Kidney epithelial cell (primary cell): ENCODE data around the gene ATP12A. TPM values are rescaled to one million over a fixed set of nuclear protein-coding genes. Genes with fewer than 3 reads are reported as not detected.
"Not testable (repeated sequence)": the region's sequence is repeated elsewhere in the genome, so short reads cannot be mapped to it uniquely, and the experiment has no call there.

Experiments
- DNase-seq: peaks from one replicate; pipeline ENCODE4 v3.0.0-alpha.2; 2010; ENCODE audit warnings: low read depth
- H3K27me3 ChIP-seq: 2 replicates; pipeline ENCODE4 v1.6.0; 2011; ENCODE audit warnings: low read length; ENCODE audit not compliant: control insufficient read depth, insufficient read depth
- H3K36me3 ChIP-seq: 2 replicates; pipeline ENCODE4 v1.5.1; 2011; ENCODE audit warnings: low read length; ENCODE audit not compliant: control insufficient read depth, insufficient read depth
- H3K4me3 ChIP-seq: 2 replicates; pipeline ENCODE4 v1.5.1; 2011; ENCODE audit warnings: low read depth, mild to moderate bottlenecking, control low read depth, low read length
- CTCF ChIP-seq: IDR thresholded peaks from 2 replicates; pipeline ENCODE4 v1.5.1; 2011; ENCODE audit warnings: mild to moderate bottlenecking, moderate library complexity, low read length, control low read depth, inconsistent platforms; ENCODE audit not compliant: insufficient read depth, poor library complexity, severe bottlenecking
- total RNA-seq: library from RNA; depleted of rRNA; stranded (reverse); fragments of >200 nt; gene quantifications from 2 replicates; pipeline ENCODE4 v1.2.3, GENCODE V29; 2015

The ATP12A gene
- total RNA-seq, 1 donor from 2014 or later: 0.04 TPM

- H3K36me3 ChIP-seq: no peaks in the 10 kb centered on the region
- no peak overlapping the region for H3K4me3 ChIP-seq
- DNase-seq: peak; percentile 53
- H3K27me3 ChIP-seq: no peaks in the 10 kb centered on the region
- peak; percentile 88 for TF ChIP-seq CTCF
Observed at GRCh38 chr13:24727731-24728601, 47.8 kb downstream of the ATP12A start.

GRCh38 chr13:24730873-24731567 lies 50.8 kb downstream of the ATP12A start:
- not testable (repeated sequence) for H3K27me3 ChIP-seq, DNase-seq, H3K4me3 ChIP-seq, H3K36me3 ChIP-seq

- H3K36me3 ChIP-seq: no peaks in the 10 kb centered on the region
- H3K27me3 ChIP-seq: no peaks in the 10 kb centered on the region
- no peak for TF ChIP-seq CTCF
- no peak overlapping the region for H3K4me3 ChIP-seq
- DNase-seq: no peak
Observed at GRCh38 chr13:24734950-24735349, 54.7 kb downstream of the ATP12A start.

GRCh38 chr13:24737042-24737441 lies 56.8 kb downstream of the ATP12A start:
- no peak overlapping the region for H3K4me3 ChIP-seq
- TF ChIP-seq CTCF: no peak
- no peaks in the 10 kb centered on the region for H3K27me3 ChIP-seq
- DNase-seq: no peak
- no peaks in the 10 kb centered on the region for H3K36me3 ChIP-seq

GRCh38 chr13:24738366-24738847 lies 58.2 kb downstream of the ATP12A start:
- no peak overlapping the region for H3K4me3 ChIP-seq
- H3K36me3 ChIP-seq: no peaks in the 10 kb centered on the region
- H3K27me3 ChIP-seq: peaks cover 10% of the 10 kb centered on the region
- no peak for DNase-seq
- TF ChIP-seq CTCF: no peak
